ENCODE measurements around the gene RBP5.
"Not testable (repeated sequence)": the region's sequence is repeated elsewhere in the genome, so short reads cannot be mapped to it uniquely, and the experiment has no call there.

The RBP5 gene

DNA sequence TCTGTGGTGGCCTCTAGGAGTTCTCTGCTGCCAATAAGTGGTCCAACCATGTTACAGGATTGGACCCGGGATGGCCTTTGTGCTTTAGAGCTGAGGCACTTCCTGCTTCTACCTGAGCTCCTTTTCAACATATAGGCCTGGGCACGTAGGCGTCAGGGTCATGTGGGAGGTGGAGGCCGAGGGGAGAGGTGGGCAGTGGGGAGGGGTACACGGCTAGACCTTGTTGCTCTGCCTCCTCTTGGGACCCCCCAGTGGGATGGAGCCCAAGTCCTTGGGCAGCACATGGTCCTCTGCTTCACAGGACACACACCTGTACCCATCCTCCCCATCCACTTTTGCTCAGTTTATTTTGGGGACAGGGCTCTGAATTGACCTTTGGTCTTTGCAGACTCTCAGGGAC is 7.4 kb downstream of the RBP5 start:
- no peak for DNase-seq

DNA sequence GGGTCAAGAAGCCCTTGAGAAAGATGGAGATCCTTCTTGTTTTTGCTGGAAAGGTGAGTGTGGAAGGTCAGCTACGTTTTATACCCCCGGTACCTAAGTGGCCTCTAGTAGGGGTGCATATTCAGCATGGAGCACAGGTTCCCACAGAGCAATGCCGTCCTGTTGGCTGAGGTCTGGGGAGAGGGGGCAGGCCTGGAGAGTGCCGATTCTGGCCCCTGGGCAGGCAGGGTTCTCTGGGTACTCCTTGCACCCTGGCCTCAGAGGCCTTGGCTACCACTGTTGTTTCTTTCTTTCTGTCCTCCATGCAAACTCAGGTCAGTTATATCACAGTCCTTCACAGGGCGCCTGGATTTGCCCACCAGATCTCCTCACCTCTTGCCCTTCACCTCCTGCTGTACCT is 8.5 kb downstream of the RBP5 start:
- DNase-seq = no peak

GRCh38 chr12:7118881-7119280 is 9.8 kb downstream of the RBP5 start:
- DNase-seq = no peak

- DNase-seq = no peak
Observed at GRCh38 chr12:7117670-7118069, 11.0 kb downstream of the RBP5 start.

DNA sequence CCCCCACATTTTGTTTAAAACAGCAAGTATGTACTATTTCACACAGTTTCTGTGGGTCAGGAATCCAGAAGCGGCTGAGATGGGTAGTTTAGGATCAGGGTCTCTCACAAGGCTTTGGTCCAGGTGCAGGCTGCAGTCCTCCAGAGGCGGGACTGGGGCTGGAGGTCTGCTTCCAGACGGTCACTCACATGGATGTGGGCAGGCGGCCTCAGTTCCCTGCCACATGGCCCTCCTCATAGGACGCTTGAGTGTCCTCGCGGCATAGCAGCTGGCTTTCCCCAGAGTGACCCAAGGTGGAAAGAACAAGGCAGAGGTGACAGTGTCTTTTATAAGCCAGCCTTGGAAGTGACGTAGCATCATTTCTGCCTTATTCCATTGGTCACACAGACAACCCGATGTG is 11.8 kb downstream of the RBP5 start:
- DNase-seq = no peak

- DNase-seq = no peak
Observed at GRCh38 chr12:7116196-7116595, 12.5 kb downstream of the RBP5 start.

DNA sequence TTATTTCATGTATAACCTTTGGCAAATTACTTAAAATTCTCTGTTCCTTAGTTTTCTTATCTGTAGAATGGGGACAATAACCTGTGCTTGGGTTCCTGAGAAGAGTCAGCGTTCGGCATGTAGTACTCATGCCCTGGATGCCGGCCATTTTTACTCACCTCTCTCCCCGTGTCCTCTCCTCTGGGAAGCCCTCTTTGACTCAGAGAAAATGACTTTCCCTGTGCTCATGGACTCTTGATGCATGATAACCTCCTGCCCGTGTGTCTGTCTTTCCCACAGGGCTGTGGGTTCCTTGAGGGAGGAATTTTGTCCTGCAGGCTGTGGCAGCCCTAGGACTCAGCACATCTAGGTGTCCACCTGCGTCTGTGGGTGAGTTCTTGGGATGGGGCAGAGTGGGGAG is 13.8 kb downstream of the RBP5 start:
- no peak for DNase-seq

GRCh38 chr12:7114008-7114407 is 14.7 kb downstream of the RBP5 start:
- no peak for DNase-seq

DNA sequence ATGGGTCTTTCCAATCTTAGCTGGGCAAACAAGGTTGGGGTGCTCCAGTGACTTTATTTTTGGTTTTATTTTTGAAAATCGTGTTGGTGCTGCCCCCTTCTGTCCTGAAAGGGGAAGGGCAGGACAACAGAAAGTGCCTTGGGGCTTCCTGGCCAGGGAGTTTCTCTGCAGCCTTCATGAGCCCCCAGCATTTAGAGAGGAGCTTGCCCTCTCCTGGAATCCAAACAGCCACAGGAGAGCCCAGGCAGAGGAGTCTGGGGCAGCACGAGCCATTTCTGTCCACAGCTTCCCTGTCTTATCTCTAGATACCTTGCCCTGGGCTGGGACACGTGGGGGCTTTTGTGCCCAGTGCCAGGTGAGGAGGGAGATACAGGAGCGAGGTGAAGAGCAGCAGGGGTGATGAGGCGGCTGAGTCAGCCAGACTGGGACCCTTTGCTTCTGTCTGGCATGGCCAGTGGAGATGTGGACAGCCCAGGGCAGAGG is 15.3 kb downstream of the RBP5 start:
- peak; percentile 35 to 44 for DNase-seq

DNA sequence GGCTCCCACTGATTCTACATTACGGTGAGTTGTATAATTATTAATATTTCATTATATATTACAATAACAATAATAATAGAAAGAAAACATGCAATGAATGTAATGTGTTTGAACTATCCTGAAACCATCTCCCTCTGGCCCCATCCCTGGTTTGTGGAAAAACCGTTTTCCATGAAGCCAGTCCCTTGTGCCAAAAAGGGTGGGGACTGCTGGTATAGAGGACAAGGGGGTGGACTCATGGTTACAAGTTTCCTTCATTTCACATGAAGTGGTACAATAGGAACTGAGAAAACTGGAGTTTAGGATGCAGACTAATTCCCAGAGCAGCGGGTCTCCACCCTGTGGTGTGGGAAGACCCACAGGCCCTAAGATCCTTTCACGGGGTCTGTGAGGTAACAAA is 16.6 kb downstream of the RBP5 start:
- no peak for DNase-seq

GRCh38 chr12:7110661-7111060 is 18.0 kb downstream of the RBP5 start:
- no peak for DNase-seq

- no peak for DNase-seq
Observed at GRCh38 chr12:7109572-7109920, 19.1 kb downstream of the RBP5 start.

- DNase-seq = peak; percentile 65 to 83
Observed at GRCh38 chr12:7108796-7109571, 19.7 kb downstream of the RBP5 start, which contains the start of gene C1RL. C1RL (minus strand) TSS chr12:7109214; CDS start chr12:7109180, 34 bp downstream.

- peak; percentile 58 to 65 for DNase-seq
Observed at GRCh38 chr12:7108003-7108795, 20.5 kb downstream of the RBP5 start.

GRCh38 chr12:7107636-7108002 is 21.1 kb downstream of the RBP5 start:
- DNase-seq = no peak

- not testable (repeated sequence) for DNase-seq
Observed at GRCh38 chr12:7107181-7107580, 21.5 kb downstream of the RBP5 start.

DNA sequence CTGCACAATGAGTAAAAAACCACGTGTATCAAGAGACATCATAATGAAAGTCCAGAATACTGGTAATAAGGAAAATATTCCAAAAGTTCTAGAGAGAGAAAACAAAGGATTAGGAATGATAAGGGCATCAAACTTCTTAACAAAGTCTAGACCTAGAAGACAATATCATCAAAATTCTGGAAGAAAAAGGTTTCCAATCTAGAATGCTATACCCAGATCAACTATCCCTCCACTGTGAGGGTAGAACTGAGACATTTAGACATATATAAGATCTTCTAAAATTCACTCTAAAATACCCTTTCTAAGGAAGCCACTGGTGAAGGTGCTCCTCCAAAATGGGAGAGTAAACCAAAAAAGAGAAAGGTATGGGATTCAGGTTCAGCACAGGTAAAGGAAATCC is 22.6 kb downstream of the RBP5 start:
- DNase-seq = no peak

DNA sequence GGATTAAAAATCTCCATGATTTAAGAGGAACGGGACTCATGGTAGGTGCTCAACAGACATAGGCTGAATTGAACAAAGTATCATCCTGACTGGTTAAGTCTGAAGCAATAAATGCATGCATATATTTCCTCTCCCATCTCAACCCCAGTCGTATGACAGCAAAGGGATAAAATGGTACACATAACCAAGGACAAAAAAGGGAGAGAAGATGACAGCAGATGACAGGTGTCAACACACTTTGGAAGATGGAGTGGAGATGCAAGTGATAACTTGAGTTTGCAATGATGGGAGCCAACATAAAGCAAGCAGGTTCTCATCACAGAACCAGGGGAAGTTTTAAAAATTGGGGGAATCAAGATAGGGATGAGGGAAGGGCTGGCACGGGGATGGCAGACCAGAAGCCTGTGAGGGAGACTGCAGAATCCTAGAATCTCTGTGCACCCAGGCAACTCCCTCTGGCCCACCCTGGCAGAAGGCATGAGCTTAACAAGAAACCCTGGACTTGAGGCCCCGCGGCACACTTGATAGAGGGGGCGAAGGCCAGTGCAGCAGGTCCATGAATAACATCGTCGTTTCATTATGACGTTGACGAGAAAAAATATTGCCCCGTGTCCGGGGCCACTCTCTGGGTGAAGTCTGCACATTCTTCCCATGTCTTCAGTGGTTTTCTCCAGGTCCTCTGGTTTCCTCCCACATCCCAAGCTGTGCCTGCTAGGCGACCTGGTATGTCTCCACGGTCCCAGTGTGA is 24.7 kb downstream of the RBP5 start:
- DNase-seq = no peak

- DNase-seq = no peak
Observed at GRCh38 chr12:7102582-7102981, 26.1 kb downstream of the RBP5 start.

- no peak for DNase-seq
Observed at GRCh38 chr12:7101694-7102131, 27.0 kb downstream of the RBP5 start.

GRCh38 chr12:7101047-7101693 is 27.5 kb downstream of the RBP5 start:
- DNase-seq = no peak

DNA sequence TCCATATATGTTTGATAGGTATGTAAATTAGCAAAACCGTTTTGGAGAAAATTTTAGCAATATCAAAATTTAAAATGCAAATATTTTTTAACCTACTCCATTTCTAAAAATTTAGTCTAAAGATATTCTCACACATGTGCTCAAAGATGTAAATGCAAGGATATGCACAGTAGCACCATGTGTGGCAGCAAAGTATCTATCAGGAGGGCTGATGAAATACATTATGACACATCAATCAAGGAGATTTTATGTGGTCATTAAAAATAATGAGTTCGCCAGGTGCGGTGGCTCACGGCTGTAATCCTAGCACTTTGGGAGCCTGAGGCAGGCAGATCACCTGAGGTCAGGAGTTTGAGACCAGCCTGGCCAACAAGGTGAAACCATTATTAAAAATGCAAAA is 28.4 kb downstream of the RBP5 start:
- DNase-seq = no peak
